ENCODE measurements around the gene TMCO4. TPM values are rescaled to one million over a fixed set of nuclear protein-coding genes. Genes with fewer than 3 reads are reported as not detected.

Gene TMCO4
- total and polyA plus RNA-seq, 2 donors (not counting 3 experiments of a cell fraction or from before 2014, with no cell fraction given) = 7.6 to 10.3 TPM

DNA sequence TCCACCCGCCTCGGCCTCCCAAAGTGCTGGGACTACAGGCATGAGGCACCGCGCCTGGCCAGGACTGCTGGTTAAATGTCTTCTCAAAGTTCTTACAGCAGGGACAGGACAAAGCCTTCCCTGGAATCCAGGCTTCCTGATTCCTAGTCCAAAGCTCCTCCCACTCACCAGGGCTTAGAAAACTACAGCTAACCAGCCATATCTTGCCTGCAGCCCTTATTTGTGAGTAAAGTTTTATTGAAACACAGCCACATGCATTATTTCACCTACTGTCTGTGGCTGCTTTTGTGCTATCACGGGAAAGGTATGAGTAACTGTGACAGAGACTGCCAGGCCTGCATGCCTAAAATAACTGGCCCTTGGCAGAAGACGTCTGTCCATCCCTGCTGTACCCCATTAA, 24.4 kb downstream of the TMCO4 start:
- intact Hi-C loops (cut with micrococcal nuclease) (no loop called here), dilution Hi-C loops (cut with MboI; ENCODE audit: extremely low pct_ligation_motif_present, low sequenced_read_pairs) (no loop called here)
- no peak overlapping the region for H3K27ac ChIP-seq (ENCODE audit: insufficient read depth, low read depth, low read length)
- no peak for DNase-seq (ENCODE audit: low read depth, low spot score)
- no peaks in the 10 kb centered on the region for H3K4me1 ChIP-seq (ENCODE audit: control insufficient read depth, extremely low read depth, insufficient read depth, low read length)
- no peak overlapping the region for H3K4me2 ChIP-seq (ENCODE audit: insufficient read depth, low read length)
- no peak for FAIRE-seq
- H4K20me1 ChIP-seq (replicated peaks; ENCODE audit: control insufficient read depth, extremely low read depth, insufficient read depth, low read length) = no peaks in the 10 kb centered on the region
- no peaks in the 10 kb centered on the region for H3K9me1 ChIP-seq (replicated peaks; ENCODE audit: control insufficient read depth, extremely low read depth, insufficient read depth, low read length)
- no TSS peak for BruUV-seq (replicated peaks)
- no peak for TF ChIP-seq EZH2 (IDR thresholded peaks at IDR 0.05; ENCODE audit: borderline replicate concordance, low read depth, low read length, severe bottlenecking)
- TF ChIP-seq JUN (IDR thresholded peaks at IDR 0.05; ENCODE audit: borderline replicate concordance, insufficient read depth, insufficient read length, low read depth) = no peak
- TF ChIP-seq, protein P1, sequence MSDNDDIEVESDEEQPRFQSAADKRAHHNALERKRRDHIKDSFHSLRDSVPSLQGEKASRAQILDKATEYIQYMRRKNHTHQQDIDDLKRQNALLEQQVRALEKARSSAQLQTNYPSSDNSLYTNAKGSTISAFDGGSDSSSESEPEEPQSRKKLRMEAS (IDR thresholded peaks at IDR 0.05; ENCODE audit: insufficient read depth, insufficient read length) = no peak
- no peak for TF ChIP-seq POLR2AphosphoS5 (IDR thresholded peaks at IDR 0.05; ENCODE audit: insufficient read depth, low read depth, low read length)
- no peak for TF ChIP-seq MYC (IDR thresholded peaks at IDR 0.05; ENCODE audit: low read depth, low read length)
- TF ChIP-seq POLR2A (IDR thresholded peaks at IDR 0.05; ENCODE audit: low read depth, low read length) = no peak
- TF ChIP-seq, protein P2, sequence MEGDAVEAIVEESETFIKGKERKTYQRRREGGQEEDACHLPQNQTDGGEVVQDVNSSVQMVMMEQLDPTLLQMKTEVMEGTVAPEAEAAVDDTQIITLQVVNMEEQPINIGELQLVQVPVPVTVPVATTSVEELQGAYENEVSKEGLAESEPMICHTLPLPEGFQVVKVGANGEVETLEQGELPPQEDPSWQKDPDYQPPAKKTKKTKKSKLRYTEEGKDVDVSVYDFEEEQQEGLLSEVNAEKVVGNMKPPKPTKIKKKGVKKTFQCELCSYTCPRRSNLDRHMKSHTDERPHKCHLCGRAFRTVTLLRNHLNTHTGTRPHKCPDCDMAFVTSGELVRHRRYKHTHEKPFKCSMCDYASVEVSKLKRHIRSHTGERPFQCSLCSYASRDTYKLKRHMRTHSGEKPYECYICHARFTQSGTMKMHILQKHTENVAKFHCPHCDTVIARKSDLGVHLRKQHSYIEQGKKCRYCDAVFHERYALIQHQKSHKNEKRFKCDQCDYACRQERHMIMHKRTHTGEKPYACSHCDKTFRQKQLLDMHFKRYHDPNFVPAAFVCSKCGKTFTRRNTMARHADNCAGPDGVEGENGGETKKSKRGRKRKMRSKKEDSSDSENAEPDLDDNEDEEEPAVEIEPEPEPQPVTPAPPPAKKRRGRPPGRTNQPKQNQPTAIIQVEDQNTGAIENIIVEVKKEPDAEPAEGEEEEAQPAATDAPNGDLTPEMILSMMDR (IDR thresholded peaks at IDR 0.05; ENCODE audit: extremely low read depth in 1 of 2, insufficient read depth in 1 of 2, low read depth in 1 of 2, low read length in 2 of 2) = no peak
- no peak for TF ChIP-seq FOS (IDR thresholded peaks at IDR 0.05; ENCODE audit: borderline replicate concordance, insufficient read depth, low read length)
- no peak for TF ChIP-seq GATA2 (IDR thresholded peaks at IDR 0.05; ENCODE audit: insufficient read depth, insufficient read length, low read depth, low read length)
- CTCF ChIA-PET = interaction anchor here (1.1 kb wide), 1 partner anchor 14 kb away, joined by 3 read pairs; no protein-coding TSS in a partner anchor
- H2AFZ ChIP-seq (ENCODE audit: low read depth, low read length) = no peak overlapping the region
- no peaks in the 10 kb centered on the region for H3K79me2 ChIP-seq (ENCODE audit: control insufficient read depth, insufficient read depth, low read length)
- H3K36me3 ChIP-seq (ENCODE audit: control insufficient read depth in 2 of 2, extremely low read depth in 1 of 2, insufficient read depth in 2 of 2, low read length in 2 of 2) = no peaks in the 10 kb centered on the region
- H3K27me3 ChIP-seq (ENCODE audit: control insufficient read depth in 2 of 2, insufficient read depth in 2 of 2, low read length in 2 of 2) = no peaks in the 10 kb centered on the region
- no peak overlapping the region for H3K4me3 ChIP-seq (replicated peaks in 1 of 3; ENCODE audit: insufficient read depth in 1 of 3, low read depth in 1 of 3, low read length in 3 of 3)
- no peaks in the 10 kb centered on the region for H3K9me3 ChIP-seq (replicated peaks; ENCODE audit: control insufficient read depth, insufficient read depth, low read length)
- no peak overlapping the region for H3K9ac ChIP-seq (replicated peaks; ENCODE audit: extremely low read depth, insufficient read depth, low read length)
- POLR2A ChIA-PET = no interaction called here
